SW 1271 (cell line): ENCODE measurements around the gene SIX2.
A peak's percentile ranks its signal among the peaks of the same experiment; 100 is the strongest.

Experiments
- DNase-seq, 2 experiments: peaks; one replicate each; lab custom pipeline; 2025; lab: John Stamatoyannopoulos, UW

SIX2 gene

GRCh38 chr2:45000921-45001868 is 8.1 kb downstream of the SIX2 start:
- DNase-seq = no peak

GRCh38 chr2:45000341-45000901 is 8.8 kb downstream of the SIX2 start:
- DNase-seq = no peak

DNA sequence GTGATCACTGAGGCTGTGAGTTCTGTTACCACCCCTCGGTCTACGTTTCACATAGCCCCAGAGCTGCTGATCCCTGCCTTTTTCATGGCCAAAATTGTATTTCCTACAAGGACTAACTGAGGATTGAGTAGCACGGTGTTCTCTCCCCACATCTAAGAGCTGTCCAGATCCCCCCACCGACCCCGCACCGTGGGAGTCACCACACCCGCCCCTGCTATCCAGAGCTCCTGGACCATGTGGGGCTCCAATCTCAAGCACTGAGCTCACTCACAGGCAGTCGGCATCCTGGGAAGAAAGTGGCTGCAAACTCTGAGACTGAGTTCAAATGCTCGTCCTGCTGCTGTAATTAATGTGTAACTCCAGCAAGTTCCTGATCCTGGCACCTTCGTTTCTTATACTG is 9.7 kb downstream of the SIX2 start:
- no peak for DNase-seq

GRCh38 chr2:44997963-44998362 is 11.3 kb downstream of the SIX2 start:
- no peak for DNase-seq

GRCh38 chr2:44996356-44996755 is 12.9 kb downstream of the SIX2 start:
- DNase-seq = no peak

DNA sequence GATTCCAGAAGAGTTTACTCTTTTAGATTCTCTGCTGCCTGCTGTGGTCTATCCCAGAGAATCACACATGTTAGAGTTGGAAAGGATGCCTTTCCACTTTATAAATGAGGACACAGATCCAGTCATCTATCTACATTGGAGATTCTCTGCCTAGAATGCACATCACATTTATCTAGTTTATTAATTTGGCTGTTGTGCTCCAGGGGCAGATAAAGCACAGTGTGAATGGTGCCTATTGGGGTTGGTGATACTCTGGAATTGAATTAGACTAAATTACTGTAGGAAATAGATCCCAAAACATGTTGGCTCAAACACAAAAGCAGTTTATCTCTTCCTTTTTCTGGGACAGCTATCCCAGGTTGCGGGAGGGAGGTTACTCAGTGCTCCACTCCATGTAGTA is 14.9 kb downstream of the SIX2 start:
- DNase-seq = no peak

- no peak for DNase-seq
These were observed 20.1 kb downstream of the SIX2 start for GRCh38 chr2:44989176-44989575.

DNA sequence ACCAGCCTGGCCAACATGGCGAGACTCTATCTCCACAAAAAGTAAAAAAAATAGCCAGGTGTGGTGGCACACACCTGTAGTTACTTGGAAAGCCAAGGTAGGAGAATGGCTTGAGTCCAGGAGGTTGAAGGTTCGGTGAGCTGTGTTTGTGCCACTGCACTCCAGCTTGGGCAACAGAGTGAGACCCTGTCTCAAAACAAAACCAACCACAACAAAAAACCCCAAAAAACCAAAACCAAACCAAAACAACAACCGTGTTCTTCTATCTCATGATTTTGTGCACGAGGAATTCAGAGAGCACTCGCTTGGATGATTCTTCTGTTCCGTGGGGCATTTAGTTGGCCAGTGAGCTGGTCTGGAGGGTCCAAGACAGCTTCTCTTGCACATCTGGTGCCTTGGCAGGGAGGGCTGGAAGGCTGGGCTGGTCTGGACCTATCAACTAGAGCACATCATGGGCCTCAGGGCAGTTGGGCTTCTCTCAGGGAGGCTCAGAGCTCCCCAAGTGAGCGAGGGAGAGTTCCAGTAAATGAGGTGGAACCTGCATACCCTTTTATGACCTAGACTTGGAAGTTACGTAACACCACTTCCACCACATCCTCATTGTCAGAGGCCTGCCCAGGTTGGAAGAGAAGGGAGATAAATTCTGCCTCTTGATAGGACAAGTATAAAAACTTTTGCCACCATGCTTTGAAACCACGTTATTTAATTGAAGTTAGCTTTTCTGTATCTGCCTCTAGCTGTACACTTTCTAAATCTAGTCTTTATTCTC is 25.2 kb downstream of the SIX2 start:
- DNase-seq = no peak

DNA sequence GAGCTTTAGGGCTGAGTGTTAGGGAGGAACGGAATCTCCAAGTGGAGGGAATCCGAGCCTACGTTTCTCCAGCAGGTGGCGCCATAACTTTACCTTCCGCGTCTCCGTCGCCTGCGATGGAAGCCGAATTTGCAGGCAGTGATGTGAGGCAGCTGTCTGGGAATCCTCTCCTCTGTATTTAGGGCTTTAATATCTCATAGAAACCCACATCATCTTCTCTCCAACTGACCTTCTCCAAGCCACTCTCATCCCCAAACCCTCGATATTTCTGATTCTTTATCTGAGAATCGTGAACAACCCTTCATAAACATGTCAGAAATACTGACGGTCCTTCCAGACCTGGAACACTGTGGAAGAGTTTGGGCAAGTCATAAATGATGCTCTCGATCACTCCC is 27.5 kb downstream of the SIX2 start:
- DNase-seq = peak; percentile 33 to 74

DNA sequence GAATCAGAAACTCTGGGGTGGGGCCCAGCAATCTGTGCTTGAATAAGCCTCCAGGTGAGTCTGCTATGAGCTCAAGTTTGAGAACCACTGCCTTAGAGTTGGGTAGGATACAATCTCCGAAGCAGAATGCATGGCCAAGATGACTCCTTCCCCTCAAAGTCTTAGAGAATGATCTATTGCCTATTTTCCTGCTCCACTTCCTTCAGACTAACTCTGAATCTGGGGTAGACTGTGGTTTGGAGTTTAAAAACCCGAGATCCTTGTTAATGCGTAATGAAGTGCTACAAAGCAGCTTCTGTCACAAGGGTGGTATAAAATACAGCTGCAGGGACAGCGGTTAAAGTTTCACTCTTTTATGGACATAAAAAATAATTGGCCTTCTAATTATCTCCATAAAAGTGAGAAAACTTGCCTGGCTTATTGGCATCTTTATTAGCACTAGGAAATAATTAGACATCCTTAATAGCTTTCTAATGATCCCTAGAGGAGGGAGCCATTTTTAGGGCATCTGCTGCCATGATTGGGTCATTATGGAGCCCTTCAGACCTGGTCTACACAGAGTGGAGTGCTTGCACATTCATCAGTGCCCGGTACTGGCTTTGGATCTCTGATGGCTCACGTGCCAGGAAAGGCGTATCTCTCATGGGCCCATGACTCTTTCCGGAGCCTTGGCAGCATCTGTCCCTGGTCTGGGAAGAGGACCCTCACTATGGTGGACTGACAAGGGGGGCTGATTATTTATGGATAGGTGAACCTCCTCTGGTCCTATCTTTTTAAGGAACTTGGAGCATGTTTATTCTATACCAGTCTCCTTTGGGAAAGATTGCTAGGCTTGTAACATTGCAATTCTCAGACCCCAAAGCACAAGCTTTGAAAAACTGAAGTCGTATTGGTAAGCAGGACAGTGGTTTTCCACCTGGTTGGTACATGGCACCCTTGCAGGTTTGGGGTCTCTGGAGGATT is 28.2 kb downstream of the SIX2 start:
- no peak for DNase-seq

DNA sequence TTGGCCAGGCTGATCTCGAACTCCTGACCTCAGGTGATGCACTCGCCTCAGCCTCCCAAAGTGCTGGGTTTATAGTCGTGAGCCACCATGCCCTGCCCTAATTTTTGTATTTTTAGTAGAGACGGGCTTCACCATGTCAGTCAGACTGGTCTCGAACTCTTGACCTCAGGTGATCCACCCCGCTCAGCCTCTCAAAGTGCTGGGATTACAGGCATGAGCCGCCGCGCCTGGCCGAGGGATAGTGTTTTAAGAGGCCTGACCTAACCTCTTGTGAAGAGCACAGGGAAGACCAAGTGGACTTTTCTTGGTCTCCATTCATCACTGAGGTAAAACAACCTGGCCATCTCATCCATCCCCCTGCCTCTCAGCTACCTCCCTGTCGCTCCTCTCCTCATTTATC is 29.7 kb downstream of the SIX2 start:
- DNase-seq = no peak

- DNase-seq = no peak
These were observed 33.4 kb downstream of the SIX2 start for GRCh38 chr2:44975571-44976450.

- DNase-seq = peak; percentile 45 to 63
These were observed 35.1 kb downstream of the SIX2 start for GRCh38 chr2:44974064-44974715.

DNA sequence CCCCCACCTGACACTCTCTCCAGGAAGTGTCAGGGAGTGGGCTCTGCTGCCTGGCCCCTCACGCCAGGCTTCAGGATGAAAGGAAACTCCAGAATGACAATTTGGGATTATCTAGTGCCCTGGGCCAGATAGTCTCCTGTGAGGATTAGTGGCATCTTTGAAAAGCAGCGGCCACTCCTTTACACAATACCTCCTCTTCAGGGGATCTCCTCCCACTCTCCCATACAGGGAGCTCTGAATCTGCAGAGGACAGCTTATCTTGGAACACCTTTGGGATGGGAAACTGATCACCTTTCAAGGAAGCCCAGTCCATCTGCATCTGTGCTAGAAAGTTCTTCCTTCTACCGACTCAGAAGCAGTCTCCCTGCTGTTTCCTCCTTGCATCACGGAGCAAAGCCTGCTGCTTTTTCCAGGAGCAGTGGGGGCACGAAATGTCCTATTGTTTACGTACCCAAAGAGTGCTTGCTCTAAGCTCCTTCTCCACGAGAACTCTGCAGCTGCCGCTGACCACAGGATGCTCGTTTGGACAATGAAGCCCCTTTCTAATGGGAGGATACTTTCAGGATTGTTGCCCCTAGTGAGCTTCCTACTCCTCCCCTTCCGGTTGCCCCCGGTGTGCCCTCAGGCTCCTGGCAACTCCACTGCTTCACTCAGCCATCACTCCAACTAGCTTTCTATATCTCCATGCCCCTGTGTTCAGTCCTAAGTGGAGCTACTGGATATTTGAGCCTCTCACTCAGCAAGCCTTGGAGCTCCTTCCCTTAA is 36.3 kb downstream of the SIX2 start:
- no peak for DNase-seq

- no peak for DNase-seq
These were observed 38.3 kb downstream of the SIX2 start for GRCh38 chr2:44970846-44971450.

DNA sequence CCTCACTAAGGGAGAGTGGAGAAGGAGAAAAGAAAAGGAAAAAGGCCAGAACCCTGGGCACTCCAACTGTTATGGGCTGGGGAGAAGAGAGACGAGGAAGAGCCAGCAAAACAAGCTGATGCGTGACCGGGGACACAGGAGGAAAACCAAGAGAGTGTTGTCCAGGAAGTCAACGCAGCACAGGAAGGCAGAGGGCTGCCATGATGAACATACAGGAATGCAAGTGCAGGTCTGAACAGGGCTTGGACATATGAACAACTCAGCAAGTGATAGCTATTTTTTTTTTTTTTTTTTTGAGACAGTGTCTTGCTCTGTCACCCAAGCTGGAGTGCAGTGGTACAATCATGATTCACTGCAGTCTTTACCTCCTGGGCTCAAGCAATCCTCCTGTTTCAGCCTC is 39.3 kb downstream of the SIX2 start:
- DNase-seq = no peak

DNA sequence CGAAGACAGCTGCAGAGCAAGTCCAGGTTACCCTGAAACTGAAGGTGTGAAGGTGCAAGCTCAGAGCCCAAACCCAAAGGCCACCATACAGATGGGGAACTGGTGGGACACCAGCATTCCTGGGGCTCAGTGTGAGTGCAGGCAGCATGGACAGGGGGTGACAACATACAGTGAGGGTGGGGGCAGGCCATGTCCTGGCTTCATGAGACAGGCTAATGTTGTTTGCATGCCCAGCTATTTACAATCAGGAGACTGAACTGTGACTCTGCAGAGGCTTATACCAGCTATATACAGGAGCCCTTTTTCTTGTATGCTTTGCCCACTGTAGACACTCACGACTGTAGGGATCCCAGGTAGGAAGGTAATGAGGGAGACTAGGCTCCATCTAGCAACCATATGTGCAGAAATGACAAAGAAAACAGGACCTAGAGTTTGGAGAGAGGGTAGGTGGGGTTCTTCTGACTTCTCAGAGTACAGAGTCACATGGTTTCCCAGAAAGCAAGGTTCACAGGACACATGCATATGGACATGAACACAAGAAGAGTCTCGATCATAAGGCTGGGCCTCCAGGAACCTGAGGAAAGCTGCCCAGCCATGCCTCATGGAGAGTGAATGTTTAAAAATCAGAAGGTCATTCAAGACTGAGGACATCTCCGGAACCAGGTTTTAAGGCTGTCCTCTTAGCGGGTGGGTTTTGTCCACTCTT is 41.4 kb downstream of the SIX2 start:
- no peak for DNase-seq

- no peak for DNase-seq
These were observed 42.2 kb downstream of the SIX2 start for GRCh38 chr2:44967056-44967455.
